Neuronal stem cell (in vitro differentiated cells): Measurements from ENCODE around the gene GOLGA6A.
"Not testable (repeated sequence)": the region's sequence is repeated elsewhere in the genome, so short reads cannot be mapped to it uniquely, and the experiment has no call there.

ENCODE experiments used
- DNase-seq: peaks from one replicate; pipeline ENCODE4 v3.0.0-alpha.2; 2013; ENCODE audit warnings: low spot score
- H2AFZ ChIP-seq: one replicate; pipeline ENCODE4 v1.6.1; 2013; ENCODE audit warnings: mild to moderate bottlenecking, low read length, inconsistent platforms
- H2AK5ac ChIP-seq: 2 replicates; pipeline ENCODE4 v1.6.1; 2013; ENCODE audit warnings: low read depth, mild to moderate bottlenecking, inconsistent platforms, low read length, moderate library complexity, mixed read lengths
- H2BK120ac ChIP-seq: 2 replicates; pipeline ENCODE4 v1.6.1; 2013; ENCODE audit warnings: low read depth, mild to moderate bottlenecking, inconsistent platforms, low read length, moderate library complexity, mixed read lengths
- H2BK12ac ChIP-seq: one replicate; pipeline ENCODE4 v1.6.1; 2013; ENCODE audit warnings: low read length, inconsistent platforms
- H2BK15ac ChIP-seq: 2 replicates; pipeline ENCODE4 v1.6.1; 2013; ENCODE audit warnings: mild to moderate bottlenecking, low read length, inconsistent platforms, mixed read lengths
- H2BK5ac ChIP-seq: one replicate; pipeline ENCODE4 v1.6.1; 2013; ENCODE audit warnings: inconsistent platforms, mild to moderate bottlenecking, low read length, moderate library complexity
- H3K14ac ChIP-seq: one replicate; pipeline ENCODE4 v1.6.1; 2013; ENCODE audit warnings: low read length, inconsistent platforms
- H3K18ac ChIP-seq: 2 replicates; pipeline ENCODE4 v1.6.1; 2013; ENCODE audit warnings: low read length, inconsistent platforms
- H3K23ac ChIP-seq: 2 replicates; pipeline ENCODE4 v1.6.1; 2013; ENCODE audit warnings: low read depth, mild to moderate bottlenecking, mixed read lengths, low read length, inconsistent platforms; ENCODE audit not compliant: poor library complexity
- H3K27ac ChIP-seq: replicated peaks from 3 replicates; pipeline ENCODE4 v1.5.1; 2013; ENCODE audit warnings: low read length, inconsistent platforms
- H3K27me3 ChIP-seq, 3 experiments: 2 replicates each; pipeline ENCODE4 v1.6.1; 2013; ENCODE audit warnings: low read length in 3 of 3, mild to moderate bottlenecking in 2 of 3, inconsistent platforms in 1 of 3, low read depth in 1 of 3, mixed read lengths in 1 of 3, moderate library complexity in 1 of 3; ENCODE audit not compliant: control insufficient read depth in 3 of 3, insufficient read depth in 3 of 3
- H3K36me3 ChIP-seq, 2 donors: replicated peaks in 1 of 2; 2 replicates each; pipeline ENCODE4 v1.6.1; 2013; ENCODE audit warnings: low read length in 2 of 2; ENCODE audit not compliant: control insufficient read depth in 2 of 2, insufficient read depth in 2 of 2
- H3K4ac ChIP-seq: 2 replicates; pipeline ENCODE4 v1.6.1; 2013; ENCODE audit warnings: inconsistent platforms, mild to moderate bottlenecking, low read length, moderate library complexity
- H3K4me1 ChIP-seq, 2 donors: 1 replicate in 1 of 2; 2 replicates in 1 of 2; pipeline ENCODE4 v1.6.1; 2013; ENCODE audit warnings: low read length in 2 of 2, low read depth in 1 of 2; ENCODE audit not compliant: control insufficient read depth in 2 of 2, insufficient read depth in 1 of 2
- H3K4me2 ChIP-seq: one replicate; pipeline ENCODE4 v1.6.1; 2013; ENCODE audit warnings: mild to moderate bottlenecking, low read length, inconsistent platforms; ENCODE audit not compliant: insufficient read depth, poor library complexity, severe bottlenecking
- H3K4me3 ChIP-seq, 2 donors: 2 replicates each; pipeline ENCODE4 v1.5.1; 2013; ENCODE audit warnings: low read length in 2 of 2, mild to moderate bottlenecking in 2 of 2, inconsistent platforms in 1 of 2, moderate library complexity in 1 of 2
- H3K79me1 ChIP-seq: one replicate; pipeline ENCODE4 v1.6.1; 2013; ENCODE audit warnings: low read depth, mild to moderate bottlenecking, inconsistent platforms, low read length, moderate library complexity
- H3K9ac ChIP-seq: one replicate; pipeline ENCODE4 v1.6.1; 2013; ENCODE audit warnings: mild to moderate bottlenecking, low read depth, low read length, inconsistent platforms; ENCODE audit not compliant: poor library complexity
- H3K9me3 ChIP-seq, 2 donors: replicated peaks in 1 of 2; 2 replicates each; pipeline versions ENCODE3 to v1.6.1; 2013; ENCODE audit warnings: low read length in 2 of 2, mild to moderate bottlenecking in 2 of 2, inconsistent platforms in 1 of 2, low read depth in 1 of 2, mixed read lengths in 1 of 2, moderate library complexity in 1 of 2; ENCODE audit not compliant: control insufficient read depth in 2 of 2, insufficient read depth in 1 of 2
- H4K8ac ChIP-seq: one replicate; pipeline ENCODE4 v1.6.1; 2013; ENCODE audit warnings: low read depth, mild to moderate bottlenecking, inconsistent platforms, low read length, moderate library complexity
- H4K91ac ChIP-seq: one replicate; pipeline ENCODE4 v1.6.1; 2013; ENCODE audit warnings: low read length, low read depth, mild to moderate bottlenecking, inconsistent platforms; ENCODE audit not compliant: poor library complexity
- WGBS, 2 donors: extraction: QIAGEN DNeasy Blood & Tissue Kit; methylation state at CpG; one replicate each; pipeline ENCODE4 v1.1.7; 2013; ENCODE audit warnings: missing lambda C conversion rate in 2 of 2, mixed read lengths in 1 of 2; ENCODE audit not compliant: insufficient read length in 2 of 2, insufficient replicate concordance in 1 of 2; ENCODE audit errors: extremely low coverage in 2 of 2; 5-methylcytosine and 5-hydroxymethylcytosine counted together

GOLGA6A gene

GRCh38 chr15:74059050-74059833 lies 23.1 kb downstream of the GOLGA6A start:
- not testable (repeated sequence) for H3K4me1 ChIP-seq, H3K14ac ChIP-seq, H2BK120ac ChIP-seq, H3K23ac ChIP-seq, H4K8ac ChIP-seq, H3K27ac ChIP-seq, H2BK12ac ChIP-seq, H3K4ac ChIP-seq, H3K18ac ChIP-seq, H3K9me3 ChIP-seq, H2BK15ac ChIP-seq, DNase-seq, H3K4me2 ChIP-seq, H3K79me1 ChIP-seq, H3K9ac ChIP-seq, H2AK5ac ChIP-seq, H4K91ac ChIP-seq, H2BK5ac ChIP-seq, H3K36me3 ChIP-seq, H2AFZ ChIP-seq, H3K4me3 ChIP-seq
- peaks cover 0 to 26% (median 0%) of the 10 kb centered on the region in 3 experiments for H3K27me3 ChIP-seq
- no CpG with 5 or more reads among the region's 6 CpGs for WGBS, 2 donors

GRCh38 chr15:74056330-74056729 lies 26.0 kb downstream of the GOLGA6A start:
- not testable (repeated sequence) for H3K14ac ChIP-seq, DNase-seq, H3K23ac ChIP-seq, H2BK12ac ChIP-seq, H4K91ac ChIP-seq, H3K4ac ChIP-seq, H3K4me1 ChIP-seq, H3K18ac ChIP-seq, H2BK5ac ChIP-seq, H3K4me2 ChIP-seq, H3K27ac ChIP-seq, H3K79me1 ChIP-seq, H3K9me3 ChIP-seq, H3K4me3 ChIP-seq, H3K36me3 ChIP-seq, H2BK120ac ChIP-seq, H4K8ac ChIP-seq, H2AFZ ChIP-seq, H3K9ac ChIP-seq, H2AK5ac ChIP-seq, H2BK15ac ChIP-seq
- peaks cover 0 to 21% (median 0%) of the 10 kb centered on the region in 3 experiments for H3K27me3 ChIP-seq
- no CpG with 5 or more reads among the region's 5 CpGs for WGBS, 2 donors

- Histone ChIP-seq H2AK5ac (no peak overlapping the region), H3K4me2 (no peak overlapping the region), H3K4me3 (no peak overlapping the region), H3K27me3 (peaks cover 0 to 23% (median 0%) of the 10 kb centered on the region in 3 experiments), H2AFZ (no peak overlapping the region), H2BK12ac (no peak overlapping the region), H2BK120ac (no peak overlapping the region), H3K36me3 (no peaks in the 10 kb centered on the region), H4K91ac (no peak overlapping the region), H3K79me1 (no peaks in the 10 kb centered on the region), H3K9me3 (peaks cover 0 to 2% of the 10 kb centered on the region in 2 donors), H3K14ac (no peak overlapping the region), H3K4me1 (peaks cover 0 to 2% of the 10 kb centered on the region in 2 donors), H3K27ac (no peak overlapping the region), H3K23ac (no peak overlapping the region), H3K9ac (no peak overlapping the region), H4K8ac (no peak overlapping the region), H2BK5ac (no peak overlapping the region), H3K4ac (no peak overlapping the region), H3K18ac (no peak overlapping the region), H2BK15ac (no peak overlapping the region)
- no CpG with 5 or more reads among the region's 2 CpGs for WGBS, 2 donors
- DNase-seq: no peak
These were observed 26.5 kb downstream of the GOLGA6A start for GRCh38 chr15:74055804-74056203.

GRCh38 chr15:74053941-74054529 lies 28.3 kb downstream of the GOLGA6A start:
- Histone ChIP-seq H4K8ac (no peak overlapping the region), H2BK120ac (no peak overlapping the region), H3K9ac (no peak overlapping the region), H3K4me2 (no peak overlapping the region), H3K36me3 (no peaks in the 10 kb centered on the region), H2BK12ac (no peak overlapping the region), H3K14ac (no peak overlapping the region), H2BK5ac (no peak overlapping the region), H3K23ac (no peak overlapping the region), H3K27me3 (peaks cover 0 to 25% (median 0%) of the 10 kb centered on the region in 3 experiments), H4K91ac (no peak overlapping the region), H3K4me1 (peaks cover 0 to 2% of the 10 kb centered on the region in 2 donors), H3K79me1 (no peaks in the 10 kb centered on the region), H2AFZ (peak overlapping the region; percentile 47), H3K4ac (no peak overlapping the region), H2AK5ac (no peak overlapping the region), H3K9me3 (peaks cover 0 to 2% of the 10 kb centered on the region in 2 donors), H2BK15ac (no peak overlapping the region), H3K4me3 (no peak overlapping the region), H3K27ac (no peak overlapping the region), H3K18ac (no peak overlapping the region)
- no CpG with 5 or more reads among the region's 17 CpGs for WGBS, 2 donors
- peak; percentile 50 for DNase-seq
